Renal pelvis (tissue), 4 donors: ENCODE data around the gene LTA4H. TPM values are rescaled to one million over a fixed set of nuclear protein-coding genes. Genes with fewer than 3 reads are reported as not detected.
A peak's percentile ranks its signal among the peaks of the same experiment; 100 is the strongest.

ENCODE experiments used
- DNase-seq: peaks from one replicate; pipeline ENCODE4 v3.0.0-alpha.2; 2013
- polyA plus RNA-seq, 3 donors: library from polyadenylated mRNA; unstranded; fragments of 120-200 nt; gene quantifications; one replicate each; pipeline ENCODE4 v1.2.1, GENCODE V29; 2013; ENCODE audit not compliant: insufficient read length in 3 of 3

The LTA4H gene
- polyA plus RNA-seq, 3 donors: 115 to 130 (median 123) TPM

GRCh38 chr12:96040305-96041133 is 5.1 kb upstream of the LTA4H start:
- DNase-seq: no peak

- no peak for DNase-seq
These were observed 4.1 kb upstream of the LTA4H start for GRCh38 chr12:96039516-96039915.

- no peak for DNase-seq
These were observed 1.5 kb upstream of the LTA4H start for GRCh38 chr12:96036765-96037455.

GRCh38 chr12:96034621-96035282 is 635 bp downstream of the LTA4H start:
- DNase-seq: no peak

GRCh38 chr12:96033549-96034389 is 1.6 kb downstream of the LTA4H start:
- DNase-seq: no peak

- DNase-seq: no peak
These were observed 5.6 kb downstream of the LTA4H start for GRCh38 chr12:96029826-96030225.

- no peak for DNase-seq
These were observed 6.8 kb downstream of the LTA4H start for GRCh38 chr12:96028538-96028937.

- no peak for DNase-seq
These were observed 9.1 kb downstream of the LTA4H start for GRCh38 chr12:96026331-96026730.

- no peak for DNase-seq
These were observed 9.9 kb downstream of the LTA4H start for GRCh38 chr12:96025518-96025917.

GRCh38 chr12:96020314-96021003 is 14.9 kb downstream of the LTA4H start:
- no peak for DNase-seq

- no peak for DNase-seq
These were observed 19.7 kb downstream of the LTA4H start for GRCh38 chr12:96015672-96016071.

GRCh38 chr12:96014943-96015599 is 20.3 kb downstream of the LTA4H start:
- DNase-seq: no peak

- no peak for DNase-seq
These were observed 27.7 kb downstream of the LTA4H start for GRCh38 chr12:96007729-96008128.

- no peak for DNase-seq
These were observed 28.7 kb downstream of the LTA4H start for GRCh38 chr12:96006727-96007126.

GRCh38 chr12:96000858-96001257 is 34.5 kb downstream of the LTA4H start:
- no peak for DNase-seq

GRCh38 chr12:95999484-95999883 is 35.9 kb downstream of the LTA4H start:
- no peak for DNase-seq

- DNase-seq: peak; percentile 57
These were observed 36.6 kb downstream of the LTA4H start for GRCh38 chr12:95998611-95999286.

GRCh38 chr12:95997911-95998510 is 37.4 kb downstream of the LTA4H start:
- no peak for DNase-seq

GRCh38 chr12:95997276-95997675 is 38.1 kb downstream of the LTA4H start:
- no peak for DNase-seq
